Bronchial epithelial cell (primary cell): Measurements from ENCODE around the gene EFR3B. TPM values are rescaled to one million over a fixed set of nuclear protein-coding genes. Genes with fewer than 3 reads are reported as not detected.
"Not testable (repeated sequence)": the region's sequence is repeated elsewhere in the genome, so short reads cannot be mapped to it uniquely, and the experiment has no call there.

ENCODE experiments used
- DNase-seq: peaks from one replicate; pipeline ENCODE4 v3.0.0-alpha.2; 2010; ENCODE audit warnings: low read depth
- FAIRE-seq: peaks from 2 replicates; lab custom pipeline; 2011; peaks lifted over from hg19 to GRCh38; lab: Jason Lieb, UNC
- H3K27me3 ChIP-seq: 2 replicates; pipeline ENCODE4 v1.5.1; 2011; ENCODE audit warnings: low read length; ENCODE audit not compliant: control insufficient read depth, insufficient read depth
- H3K36me3 ChIP-seq: 2 replicates; pipeline ENCODE4 v1.5.1; 2011; ENCODE audit warnings: low read length; ENCODE audit not compliant: control insufficient read depth, insufficient read depth
- H3K4me3 ChIP-seq: 2 replicates; pipeline ENCODE4 v1.5.1; 2011; ENCODE audit warnings: mild to moderate bottlenecking, low read depth, low read length, control low read depth
- CTCF ChIP-seq: IDR thresholded peaks from 2 replicates; pipeline ENCODE4 v1.5.1; 2011; ENCODE audit warnings: mild to moderate bottlenecking, moderate library complexity, low read length, control low read depth, inconsistent platforms; ENCODE audit not compliant: insufficient read depth, severe bottlenecking
- total RNA-seq: library from RNA; depleted of rRNA; stranded (reverse); fragments of >200 nt; gene quantifications from 2 replicates; pipeline ENCODE4 v1.2.1, GENCODE V29; 2014

The EFR3B gene
- total RNA-seq, 1 donor from 2014 or later = not detected

DNA sequence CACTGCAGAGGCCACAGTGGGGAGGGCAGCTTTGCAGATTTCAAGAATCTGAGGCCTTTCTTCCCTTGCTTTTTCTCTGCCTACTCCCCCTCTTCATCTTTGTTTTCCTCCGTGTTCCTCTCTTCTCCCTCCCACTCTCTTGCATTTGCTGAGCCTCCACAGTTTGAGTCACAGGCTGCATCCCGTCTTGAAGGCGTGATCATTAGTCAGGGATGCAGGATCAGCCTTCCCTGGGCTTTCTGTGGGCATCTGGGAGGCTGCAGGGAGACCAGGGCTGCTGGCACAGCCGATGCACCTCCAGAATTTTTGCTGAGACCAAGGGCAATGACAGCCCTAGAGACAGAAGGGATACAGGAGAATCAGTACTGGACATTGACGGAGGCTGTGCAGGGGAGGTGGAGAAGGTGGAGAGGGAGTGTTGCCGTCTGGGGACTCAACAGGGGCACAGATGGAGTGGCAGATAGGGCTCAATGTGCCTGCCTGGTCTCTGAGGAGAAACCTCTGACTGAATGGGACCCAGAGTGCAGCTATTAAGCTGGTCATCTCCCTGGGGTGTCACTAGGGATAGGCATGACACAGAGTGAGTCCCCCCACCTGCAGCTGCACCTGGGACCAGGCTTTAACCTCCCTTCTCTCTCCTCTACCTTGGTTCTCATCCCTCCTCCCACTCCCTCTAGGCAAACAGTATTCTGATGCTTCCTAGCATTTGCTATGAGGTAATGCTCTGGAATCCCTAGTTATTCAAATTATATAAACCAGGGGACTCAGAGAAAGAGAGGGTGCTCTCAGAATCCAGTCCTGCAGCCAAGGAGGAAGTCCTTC is 41.2 kb upstream of the EFR3B start:
- Histone ChIP-seq H3K4me3 (no peak overlapping the region), H3K36me3 (no peaks in the 10 kb centered on the region), H3K27me3 (peaks cover 4% of the 10 kb centered on the region)
- TF ChIP-seq CTCF = no peak
- DNase-seq = peak; percentile 42
- no peak for FAIRE-seq

DNA sequence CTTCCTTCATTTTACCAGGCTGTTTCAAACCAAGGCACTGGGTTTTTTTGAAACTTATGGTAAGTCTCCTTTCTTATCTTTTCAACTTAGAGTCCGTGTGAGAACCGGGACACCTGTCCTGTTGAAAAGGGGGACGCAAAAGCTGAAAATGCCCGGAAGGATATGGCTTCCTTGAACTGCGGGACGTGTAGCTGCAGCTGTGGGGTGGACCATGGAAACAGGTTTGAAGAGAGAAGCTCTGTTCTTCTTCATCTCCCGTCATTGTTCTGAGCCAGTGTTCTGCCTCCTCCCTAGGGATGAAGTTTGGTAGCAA is 40.6 kb upstream of the EFR3B start:
- no peak for DNase-seq
- no peak for TF ChIP-seq CTCF
- no peak overlapping the region for H3K4me3 ChIP-seq
- peaks cover 4% of the 10 kb centered on the region for H3K27me3 ChIP-seq
- H3K36me3 ChIP-seq = no peaks in the 10 kb centered on the region
- FAIRE-seq = no peak

- DNase-seq (no peak), FAIRE-seq (no peak)
- no peak for TF ChIP-seq CTCF
- Histone ChIP-seq H3K4me3 (no peak overlapping the region), H3K27me3 (peaks cover 4% of the 10 kb centered on the region), H3K36me3 (no peaks in the 10 kb centered on the region)
Measured at GRCh38 chr2:25002066-25002465, 39.8 kb upstream of the EFR3B start.

DNA sequence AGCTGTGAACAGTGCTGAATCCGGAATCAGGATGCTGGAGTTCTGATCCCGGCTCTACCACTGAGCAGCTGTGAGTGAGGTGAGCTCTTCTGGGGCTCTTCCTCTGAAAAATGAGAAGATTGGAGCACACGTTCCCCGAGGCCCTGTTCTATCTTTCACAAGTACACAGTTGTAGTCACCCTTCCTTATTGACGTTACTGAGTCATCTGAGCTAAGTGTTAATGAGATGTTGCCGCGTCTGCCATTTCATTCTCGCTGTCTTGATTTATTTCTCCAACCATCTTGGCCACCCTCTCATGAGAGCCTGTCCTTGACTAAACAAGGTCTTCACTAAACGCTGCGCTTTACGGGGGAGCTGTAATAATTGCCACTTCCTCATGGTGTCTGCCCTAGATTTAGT is 31.9 kb upstream of the EFR3B start:
- no peak for TF ChIP-seq CTCF
- no peaks in the 10 kb centered on the region for H3K27me3 ChIP-seq
- DNase-seq (peak; percentile 75), FAIRE-seq (no peak)
- no peaks in the 10 kb centered on the region for H3K36me3 ChIP-seq
- no peak overlapping the region for H3K4me3 ChIP-seq

GRCh38 chr2:25011342-25011741 is 30.5 kb upstream of the EFR3B start:
- DNase-seq, FAIRE-seq, H3K27me3 ChIP-seq: not testable (repeated sequence)

DNA sequence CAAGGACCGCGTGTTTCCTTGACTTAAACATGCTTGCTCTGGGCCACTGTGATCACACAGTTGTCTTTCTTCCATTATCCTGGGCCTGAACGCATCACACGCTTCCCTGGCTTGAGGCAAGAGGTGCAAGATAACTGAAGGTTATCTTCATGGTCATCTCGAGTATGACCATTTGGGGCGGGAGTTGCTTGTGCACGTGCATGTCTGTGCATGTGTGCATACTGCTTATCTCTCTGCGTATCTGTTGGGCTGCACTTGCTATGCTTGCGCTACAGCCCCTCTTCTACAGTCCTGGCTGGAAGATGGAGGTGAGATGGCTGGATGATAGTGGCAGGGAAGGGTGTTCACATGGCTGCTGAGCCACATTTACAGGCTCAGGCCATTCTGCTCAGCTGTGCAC is 27.2 kb upstream of the EFR3B start:
- no peak for TF ChIP-seq CTCF
- Histone ChIP-seq H3K4me3 (no peak overlapping the region), H3K27me3 (no peaks in the 10 kb centered on the region), H3K36me3 (no peaks in the 10 kb centered on the region)
- DNase-seq (no peak), FAIRE-seq (no peak)

More at GRCh38 chr2:25011342-25011741, 30.5 kb upstream of the EFR3B start:
- not testable (repeated sequence) for H3K36me3 ChIP-seq, H3K4me3 ChIP-seq
